Choroid plexus epithelial cell (primary cell): ENCODE data around the gene L3MBTL4.

Experiments used
- DNase-seq: peaks from one replicate; pipeline ENCODE4 v3.0.0-alpha.2; 2010; ENCODE audit warnings: low read depth
- H3K4me3 ChIP-seq: 2 replicates; pipeline ENCODE4 v1.5.1; 2011; ENCODE audit warnings: low read depth, mild to moderate bottlenecking, control low read depth, low read length, moderate library complexity
- TF ChIP-seq, protein P1 (sequence below): conservative IDR thresholded peaks from 2 replicates; pipeline ENCODE4 v1.5.1; 2011; ENCODE audit warnings: low read depth, mild to moderate bottlenecking, control low read depth, inconsistent platforms, low read length, moderate library complexity

Gene L3MBTL4

DNA sequence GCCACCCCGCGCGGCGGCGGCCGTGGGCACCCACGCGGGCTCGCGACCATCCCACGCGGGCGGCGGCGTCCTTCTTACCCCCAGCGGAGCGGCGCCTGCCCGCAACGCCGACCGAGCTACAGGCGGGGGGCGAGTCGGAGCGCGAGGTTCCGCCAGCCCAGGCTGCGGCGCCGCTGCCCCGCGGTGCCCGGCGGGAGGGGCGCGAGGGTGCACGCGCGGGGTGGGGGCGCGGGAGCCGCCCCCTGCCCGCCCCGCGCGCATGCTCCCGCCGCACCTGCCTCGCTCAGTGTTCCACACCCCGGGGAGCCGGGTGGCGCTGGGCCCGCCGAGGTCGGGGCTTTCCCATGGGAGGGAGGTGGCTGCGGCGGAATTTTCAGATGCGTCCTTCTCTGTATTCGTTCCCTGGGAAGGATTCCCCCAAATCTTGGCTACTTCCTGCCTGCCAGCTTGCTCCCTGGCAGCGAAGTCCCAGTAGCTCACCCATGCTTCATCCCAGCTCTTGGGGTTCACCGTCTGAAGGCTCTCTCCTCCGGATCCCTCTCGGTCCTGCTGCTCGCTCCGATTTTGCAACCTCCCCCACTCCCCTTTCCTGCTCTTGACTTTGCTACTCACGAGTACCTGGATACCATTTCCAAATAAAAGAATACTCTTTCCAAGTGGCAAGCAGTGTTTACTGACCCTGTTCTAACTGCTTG, at the start of gene L3MBTL4:
Gene L3MBTL4 (minus strand): TSS at position 189 of the 695 bp plus-strand sequence. CDS start 103,286 bp downstream, outside the sequence.
- TF ChIP-seq, protein P1, sequence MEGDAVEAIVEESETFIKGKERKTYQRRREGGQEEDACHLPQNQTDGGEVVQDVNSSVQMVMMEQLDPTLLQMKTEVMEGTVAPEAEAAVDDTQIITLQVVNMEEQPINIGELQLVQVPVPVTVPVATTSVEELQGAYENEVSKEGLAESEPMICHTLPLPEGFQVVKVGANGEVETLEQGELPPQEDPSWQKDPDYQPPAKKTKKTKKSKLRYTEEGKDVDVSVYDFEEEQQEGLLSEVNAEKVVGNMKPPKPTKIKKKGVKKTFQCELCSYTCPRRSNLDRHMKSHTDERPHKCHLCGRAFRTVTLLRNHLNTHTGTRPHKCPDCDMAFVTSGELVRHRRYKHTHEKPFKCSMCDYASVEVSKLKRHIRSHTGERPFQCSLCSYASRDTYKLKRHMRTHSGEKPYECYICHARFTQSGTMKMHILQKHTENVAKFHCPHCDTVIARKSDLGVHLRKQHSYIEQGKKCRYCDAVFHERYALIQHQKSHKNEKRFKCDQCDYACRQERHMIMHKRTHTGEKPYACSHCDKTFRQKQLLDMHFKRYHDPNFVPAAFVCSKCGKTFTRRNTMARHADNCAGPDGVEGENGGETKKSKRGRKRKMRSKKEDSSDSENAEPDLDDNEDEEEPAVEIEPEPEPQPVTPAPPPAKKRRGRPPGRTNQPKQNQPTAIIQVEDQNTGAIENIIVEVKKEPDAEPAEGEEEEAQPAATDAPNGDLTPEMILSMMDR: no peak
- no peak for DNase-seq
- peak within 1 kb of the TSS; percentile 53 for H3K4me3 ChIP-seq

DNA sequence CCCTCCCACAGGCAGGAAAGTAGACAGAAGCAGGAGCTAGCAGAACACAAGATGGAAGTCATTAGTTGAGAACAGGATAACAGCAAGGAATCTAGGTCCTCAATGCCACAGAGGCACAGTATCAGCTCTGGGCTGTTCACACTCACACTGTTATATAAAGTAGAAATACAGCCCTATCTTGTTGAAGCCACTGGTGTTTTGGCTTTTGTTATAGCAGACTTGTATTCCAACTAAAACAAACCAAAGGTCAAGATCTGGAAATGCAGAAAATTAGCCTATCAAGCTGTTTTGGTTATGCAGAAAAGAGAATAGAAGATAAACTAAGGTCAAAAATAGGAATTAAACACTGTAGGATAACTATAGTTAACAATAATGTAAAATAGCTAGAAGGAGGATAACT, 37.5 kb upstream of the L3MBTL4 start:
- TF ChIP-seq, protein P1: no peak

DNA sequence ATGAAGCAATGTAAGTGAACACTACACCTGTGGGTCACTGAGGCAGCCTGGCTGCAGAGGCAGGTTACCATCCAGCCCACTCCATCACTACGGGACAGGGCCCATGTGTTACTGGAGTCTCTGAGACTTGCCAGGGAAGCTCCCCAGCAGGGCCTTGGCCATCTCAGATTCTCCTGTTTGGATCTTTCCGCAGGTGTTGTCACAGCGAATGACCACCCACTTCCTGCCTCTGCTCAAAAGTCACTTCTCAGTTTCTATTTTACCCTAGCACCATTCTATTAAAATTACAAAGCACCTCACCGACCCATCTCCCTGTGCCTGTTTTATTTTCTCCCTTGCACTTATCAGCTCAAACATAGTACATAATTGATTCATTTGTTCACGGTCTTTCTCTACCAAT, 34.5 kb upstream of the L3MBTL4 start:
- H3K4me3 ChIP-seq: no peak overlapping the region
- DNase-seq: no peak
- TF ChIP-seq, protein P1: no peak

More for the DNA sequence above, 37.5 kb upstream of the L3MBTL4 start:
- DNase-seq: no peak
- no peak overlapping the region for H3K4me3 ChIP-seq

DNA sequence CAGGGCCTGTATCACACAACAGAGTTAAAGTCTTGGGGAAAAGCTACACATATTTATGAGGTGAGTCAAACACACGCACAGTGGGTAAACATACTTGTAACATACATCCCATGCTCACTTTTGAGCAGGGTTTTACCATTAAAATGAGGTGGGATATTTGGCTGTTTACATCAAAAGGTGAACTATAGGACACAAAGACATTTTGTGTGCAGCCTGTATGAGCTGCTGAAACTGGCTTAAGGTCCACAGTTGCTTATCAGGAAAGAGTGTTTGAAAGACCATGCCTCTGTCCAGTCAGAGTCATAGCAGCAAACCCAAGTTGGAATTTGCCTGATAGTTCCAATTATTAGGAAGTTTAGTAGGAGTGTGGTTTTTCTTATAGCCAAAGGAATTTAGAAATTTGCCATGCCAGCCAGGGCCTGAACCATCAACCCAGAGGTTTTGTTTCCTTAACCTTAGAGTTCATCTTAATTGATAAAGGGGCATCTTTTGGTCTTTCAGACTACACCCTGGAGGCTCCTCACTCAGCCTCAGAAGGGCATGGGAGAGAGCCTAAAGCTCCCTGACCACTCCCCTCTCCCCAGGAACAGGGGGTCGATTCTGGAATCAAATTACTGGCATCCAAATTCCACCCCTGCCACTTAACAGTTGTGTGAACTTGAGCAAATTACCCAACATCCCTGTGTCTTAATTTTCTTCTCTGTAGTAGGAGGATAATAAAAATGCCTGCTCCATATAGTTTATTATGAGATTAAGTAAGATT, 29.9 kb upstream of the L3MBTL4 start:
- DNase-seq: no peak
- TF ChIP-seq, protein P1: no peak
- H3K4me3 ChIP-seq: no peak overlapping the region

DNA sequence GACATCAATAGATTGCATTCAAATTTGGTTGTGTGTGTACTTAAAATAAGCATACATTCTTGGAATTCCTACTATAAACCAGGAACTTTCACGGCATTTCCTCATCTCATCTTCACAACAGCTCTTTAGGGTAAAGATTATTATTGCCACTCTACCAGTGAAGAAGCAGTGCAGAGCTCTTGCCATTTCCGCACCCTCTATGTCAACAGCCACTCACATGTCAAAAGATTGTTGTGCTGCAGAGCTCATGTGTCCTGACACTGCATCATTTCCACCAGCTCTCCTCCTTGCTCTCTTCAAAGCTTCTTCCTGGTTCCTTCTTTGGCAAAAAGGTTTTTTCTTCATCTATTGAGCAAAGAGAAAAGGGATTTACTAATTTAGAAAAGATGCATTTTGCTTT, 26.5 kb upstream of the L3MBTL4 start:
- TF ChIP-seq, protein P1: no peak
- peak; percentile 5 for DNase-seq
- H3K4me3 ChIP-seq: no peak overlapping the region

DNA sequence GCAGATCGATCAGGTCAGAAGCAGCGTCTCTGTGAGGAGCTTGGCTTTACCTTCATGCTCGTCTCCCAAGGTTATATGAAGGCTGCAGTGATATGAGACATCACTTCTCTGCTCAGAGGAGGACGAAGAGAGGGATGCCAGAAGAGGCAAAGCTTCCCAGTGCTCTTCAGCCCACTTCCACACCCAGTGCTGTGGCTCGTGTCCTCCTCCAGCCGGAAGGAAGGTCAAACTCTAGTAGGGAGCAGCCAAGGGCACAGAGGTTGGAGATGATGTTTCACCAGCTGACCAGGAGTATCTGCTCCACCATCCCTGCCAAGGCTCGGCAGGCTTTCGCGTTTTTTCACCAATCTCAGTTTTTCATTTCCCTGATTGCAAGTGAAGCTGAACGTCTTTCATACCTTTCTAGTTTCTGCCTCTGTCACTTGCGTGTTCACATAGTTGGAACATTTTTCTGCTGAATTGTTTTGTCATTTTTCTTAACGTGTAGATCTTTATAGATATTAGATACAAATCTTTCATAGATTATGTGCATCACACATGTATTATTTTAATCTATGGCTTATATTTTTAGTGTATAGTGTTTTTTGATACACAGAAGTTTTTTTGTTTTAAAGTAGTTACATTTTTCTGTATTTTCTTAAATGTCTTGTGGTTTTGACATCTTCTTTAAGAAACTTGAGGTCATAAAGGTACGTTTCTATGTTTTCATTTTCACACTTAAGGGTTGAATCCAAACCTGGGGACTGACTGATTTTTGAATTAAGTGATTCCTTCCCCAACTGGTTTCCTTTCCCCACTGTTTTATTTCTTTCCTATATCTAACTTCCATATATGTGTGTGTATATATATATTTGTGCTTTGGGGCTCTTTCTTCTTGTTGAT, 23.5 kb upstream of the L3MBTL4 start:
- TF ChIP-seq, protein P1: no peak
- DNase-seq: no peak

More for the DNA sequence above, 23.5 kb upstream of the L3MBTL4 start:
- H3K4me3 ChIP-seq: no peak overlapping the region
